ENCODE measurements around the gene GPR108. TPM values are rescaled to one million over a fixed set of nuclear protein-coding genes. Genes with fewer than 3 reads are reported as not detected.
"Not testable (repeated sequence)": the region's sequence is repeated elsewhere in the genome, so short reads cannot be mapped to it uniquely, and the experiment has no call there.

GPR108 gene
- total RNA-seq, 2 experiments from 2014 or later: 105 to 107 TPM

DNA sequence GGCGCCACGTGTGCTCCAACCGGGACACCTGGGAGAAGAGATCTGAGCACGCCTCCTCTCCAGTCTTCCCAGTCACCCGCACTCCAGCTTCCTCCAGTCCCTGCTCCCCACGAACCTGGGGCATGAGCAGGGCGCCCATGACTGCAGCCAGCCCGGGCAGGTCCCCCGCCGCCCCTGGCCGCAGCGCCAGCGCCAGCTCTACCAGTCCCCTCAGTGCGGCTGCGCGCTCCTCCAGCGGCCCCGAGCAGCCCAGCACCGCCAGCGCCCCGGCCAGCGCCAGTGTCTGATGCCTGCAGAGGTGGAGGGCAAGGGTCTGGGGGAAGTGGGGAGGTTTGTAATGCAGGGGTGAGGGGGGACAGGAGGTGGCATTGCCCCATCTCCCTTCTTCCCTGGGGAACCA, 16.8 kb upstream of the GPR108 start:
- Mint-ChIP-seq H3K9me3 (no peaks in the 10 kb centered on the region), H3K4me1 (peaks cover 20% of the 10 kb centered on the region), H3K36me3 (ENCODE audit: low read depth) (peaks cover 47% of the 10 kb centered on the region), H3K27ac (no peak overlapping the region), H3K4me3 (no peak overlapping the region), H3K27me3 (no peaks in the 10 kb centered on the region)
- DNase-seq: no peak
- ChIA-PET CTCF (interaction anchor here (1.8 to 2.2 kb wide), 2 partner anchors 16 to 109 kb away, joined by 7 to 8 read pairs; no protein-coding TSS in a partner anchor), POLR2A (no interaction called here)

DNA sequence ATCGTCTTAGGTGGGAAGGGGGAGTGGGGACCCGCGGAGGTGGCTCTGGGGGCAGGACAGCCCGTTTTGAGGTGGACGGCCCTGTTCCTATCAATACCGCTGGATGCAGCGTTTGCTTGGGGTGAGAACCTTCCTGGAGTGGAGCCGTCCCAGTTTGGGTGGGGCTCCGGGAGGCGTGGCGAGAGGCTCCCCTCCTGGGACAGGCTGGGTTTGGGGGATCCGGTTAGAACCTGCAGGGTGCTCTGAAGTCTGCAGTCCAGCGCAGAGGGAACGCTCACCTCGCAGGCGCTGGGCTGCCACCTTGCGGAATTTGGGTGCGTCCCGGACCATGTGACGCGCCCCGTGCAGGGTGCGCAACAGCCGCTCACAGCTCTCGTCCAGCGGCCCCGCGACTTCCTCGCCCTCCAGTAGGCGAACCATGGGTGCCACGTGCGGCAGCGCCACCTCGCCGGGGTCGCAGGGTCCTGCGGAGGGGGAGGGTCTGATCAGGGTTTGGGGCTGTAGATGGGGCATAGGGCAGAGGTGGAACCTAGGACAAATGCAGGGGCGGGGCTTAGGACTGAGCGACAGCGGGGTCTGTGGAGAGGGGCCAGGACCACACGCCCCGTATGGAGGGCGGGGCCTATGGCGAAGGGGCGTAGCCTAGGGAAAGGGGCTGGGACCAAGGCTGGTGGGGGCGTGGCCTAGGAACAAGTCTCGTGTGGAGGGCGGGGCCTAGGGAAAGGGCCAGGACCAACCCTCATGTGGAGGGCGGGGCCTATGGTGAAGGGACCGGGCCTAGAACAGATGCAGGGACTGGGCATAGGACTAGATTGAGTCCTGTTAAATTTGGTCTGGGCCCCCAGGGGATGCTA, 16.0 kb upstream of the GPR108 start:
- Mint-ChIP-seq H3K36me3 (ENCODE audit: low read depth) (peaks cover 45% of the 10 kb centered on the region), H3K4me1 (peaks cover 17% of the 10 kb centered on the region), H3K4me3 (peak overlapping the region; percentile 67), H3K9me3 (no peaks in the 10 kb centered on the region), H3K27ac (peak overlapping the region; percentile 80), H3K27me3 (no peaks in the 10 kb centered on the region)
- ChIA-PET CTCF (interaction anchor here (1.2 to 2.2 kb wide), 3 partner anchors 15 to 110 kb away, joined by 4 to 8 read pairs (median 7); no protein-coding TSS in a partner anchor), POLR2A (no interaction called here)
- DNase-seq: peak; percentile 83

DNA sequence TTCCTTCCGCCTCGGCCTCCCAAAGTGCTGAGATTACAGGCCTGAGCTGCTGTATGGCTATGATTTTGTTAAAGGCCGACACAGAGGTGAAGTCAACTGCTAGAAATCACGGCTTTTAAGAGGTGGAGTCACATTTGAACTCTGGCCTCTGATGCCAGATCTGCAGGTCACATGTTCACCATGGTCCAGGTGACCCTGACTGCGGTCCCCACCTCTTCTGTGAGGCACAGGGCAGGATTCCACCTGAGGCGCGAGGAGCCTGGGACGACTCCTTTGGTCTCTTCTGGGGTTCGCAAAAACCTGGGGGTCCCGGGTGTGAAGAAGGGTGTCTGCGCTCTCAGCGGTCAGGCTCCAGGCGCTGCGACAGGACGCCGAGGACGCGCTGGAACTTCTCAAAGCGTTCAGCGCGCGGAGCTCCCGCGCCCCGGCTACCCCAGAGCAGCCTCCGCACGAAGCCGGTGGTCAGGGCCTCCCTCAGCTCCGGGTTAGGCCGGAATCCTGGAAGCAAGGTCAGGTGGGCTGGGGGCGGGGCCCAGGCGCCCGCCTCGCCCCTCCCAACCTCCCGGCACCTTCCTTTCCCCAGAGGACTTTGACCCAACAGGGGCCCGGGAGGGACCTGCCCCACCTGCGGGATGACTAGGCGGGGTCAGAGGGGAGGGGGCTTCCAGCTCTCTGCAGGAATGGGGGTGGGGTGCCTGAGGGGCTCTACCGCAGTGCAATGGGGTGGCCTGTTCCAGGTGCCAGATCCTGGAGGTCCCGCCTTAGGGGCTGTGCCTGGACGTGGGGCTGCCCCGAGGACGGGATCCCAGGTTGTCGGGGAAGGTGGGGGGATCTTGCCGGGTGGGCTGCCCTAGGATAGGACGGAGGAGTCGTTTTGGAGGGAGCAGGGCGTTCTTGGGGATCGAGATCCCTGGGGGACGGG, 15.1 kb upstream of the GPR108 start:
- Mint-ChIP-seq H3K27ac (no peak overlapping the region), H3K27me3 (no peaks in the 10 kb centered on the region), H3K36me3 (ENCODE audit: low read depth) (peaks cover 48% of the 10 kb centered on the region), H3K4me1 (peaks cover 14% of the 10 kb centered on the region), H3K9me3 (no peaks in the 10 kb centered on the region), H3K4me3 (no peak overlapping the region)
- POLR2A ChIA-PET: no interaction called here
- DNase-seq: no peak
- CTCF ChIA-PET: interaction anchor here (1.2 to 2.2 kb wide), 3 partner anchors 14 to 111 kb away, joined by 4 to 8 read pairs (median 7); no protein-coding TSS in a partner anchor

DNA sequence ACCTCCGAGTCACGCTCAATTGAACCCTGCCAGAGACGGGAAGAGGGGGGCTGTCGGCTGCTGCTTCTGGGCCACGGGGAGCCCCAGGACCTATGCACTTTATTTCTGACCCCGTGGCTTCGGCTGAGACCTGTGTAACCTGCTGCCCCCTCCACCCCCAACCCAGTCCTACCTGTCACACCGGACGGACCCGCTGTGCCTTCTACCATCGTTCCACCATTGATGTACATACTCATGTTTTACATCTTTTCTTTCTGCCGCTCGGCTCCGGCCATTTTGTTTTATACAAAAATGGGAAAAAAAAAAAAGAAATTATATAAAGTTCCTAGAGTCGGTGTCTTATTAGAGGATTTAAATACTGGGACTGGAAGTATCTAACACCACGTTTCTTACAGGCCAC, 13.8 kb upstream of the GPR108 start:
- H3K9me3 Mint-ChIP-seq: no peaks in the 10 kb centered on the region

DNA sequence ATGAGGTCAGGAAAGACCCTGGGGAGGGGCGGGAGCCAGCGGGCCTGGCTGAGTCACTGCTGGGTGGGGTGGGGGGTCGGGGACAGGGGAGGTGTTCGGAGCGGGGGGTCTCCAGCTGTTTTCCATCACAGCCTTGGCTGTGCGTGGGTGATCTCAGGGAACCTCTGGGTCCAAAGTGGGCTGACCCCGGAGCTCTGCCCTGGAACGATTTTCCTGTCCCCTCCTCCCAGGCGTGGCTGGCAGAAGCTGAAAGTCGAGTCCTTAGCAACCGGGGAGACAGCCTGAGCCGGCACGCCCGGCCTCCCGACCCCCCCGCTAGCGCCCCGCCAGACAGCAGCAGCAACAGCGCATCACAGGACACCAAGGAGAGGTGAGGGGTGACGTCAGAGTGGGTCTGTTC, 12.7 kb upstream of the GPR108 start:
- ChIA-PET CTCF (interaction anchor here (0.6 kb wide), 1 partner anchor 116 kb away, joined by 3 read pairs; no protein-coding TSS in a partner anchor), POLR2A (interaction anchor here (0.9 kb wide), 1 partner anchor 9 kb away, joined by 3 read pairs; no protein-coding TSS in a partner anchor)
- peaks cover 11% of the 10 kb centered on the region for H3K4me1 Mint-ChIP-seq
- no peak overlapping the region for H3K4me3 Mint-ChIP-seq
- H3K36me3 Mint-ChIP-seq (ENCODE audit: low read depth): peaks cover 59% of the 10 kb centered on the region
- H3K27ac Mint-ChIP-seq: no peak overlapping the region
- H3K27me3 Mint-ChIP-seq: no peaks in the 10 kb centered on the region
- DNase-seq: no peak
- H3K9me3 Mint-ChIP-seq: no peaks in the 10 kb centered on the region

More for the DNA sequence above, 13.8 kb upstream of the GPR108 start:
- Mint-ChIP-seq H3K4me1 (peaks cover 11% of the 10 kb centered on the region), H3K27me3 (no peaks in the 10 kb centered on the region), H3K27ac (no peak overlapping the region), H3K4me3 (no peak overlapping the region), H3K36me3 (ENCODE audit: low read depth) (peaks cover 54% of the 10 kb centered on the region)
- no peak for DNase-seq
- ChIA-PET CTCF (interaction anchor here (0.6 kb wide), 1 partner anchor 248 kb away, joined by 4 read pairs; no protein-coding TSS in a partner anchor), POLR2A (no interaction called here)

DNA sequence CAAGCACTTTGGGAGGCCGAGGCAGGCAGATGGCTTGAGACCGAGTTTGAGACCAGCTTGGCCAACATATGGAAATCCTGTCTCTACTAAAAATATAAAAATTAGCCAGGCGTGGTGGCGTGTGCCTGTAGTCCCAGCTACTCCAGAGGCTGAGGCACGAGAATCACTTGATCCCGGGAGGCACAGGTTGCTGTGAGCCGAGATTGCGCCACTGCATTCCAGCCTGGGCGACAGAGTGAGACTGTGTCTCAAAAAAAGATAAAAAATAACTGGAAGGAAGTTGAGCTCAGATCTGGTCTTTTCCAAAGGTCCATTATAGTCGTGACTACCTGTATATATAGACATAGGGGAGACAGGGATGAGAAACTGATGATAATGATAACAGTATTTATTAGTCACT, 11.2 kb upstream of the GPR108 start:
- H3K27ac Mint-ChIP-seq, DNase-seq, H3K27me3 Mint-ChIP-seq, H3K4me1 Mint-ChIP-seq, H3K4me3 Mint-ChIP-seq, H3K9me3 Mint-ChIP-seq, CTCF ChIA-PET: not testable (repeated sequence)
- H3K36me3 Mint-ChIP-seq (ENCODE audit: low read depth): peaks cover 54% of the 10 kb centered on the region
- POLR2A ChIA-PET: interaction anchor here (1.4 kb wide), 1 partner anchor 8 kb away, joined by 3 read pairs; no protein-coding TSS in a partner anchor

DNA sequence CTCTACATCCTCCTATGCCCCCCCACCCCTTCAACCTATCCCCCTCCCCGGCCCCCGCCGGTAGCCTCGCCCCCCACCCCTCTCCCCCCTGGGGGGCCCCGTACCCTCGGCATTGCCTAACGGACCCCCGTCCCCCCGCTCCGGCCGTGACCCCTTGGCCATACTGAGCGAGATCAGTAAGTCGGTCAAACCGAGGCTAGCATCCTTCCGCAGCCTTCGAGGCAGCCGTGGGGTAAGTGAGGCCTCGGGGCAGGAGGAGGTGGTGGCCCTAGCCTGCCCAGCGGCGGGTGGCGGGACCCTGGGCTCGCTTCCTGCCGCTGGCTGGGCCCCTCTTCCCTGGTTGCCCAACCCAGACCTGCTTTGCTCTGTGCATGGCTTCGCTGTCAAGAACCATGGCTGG, 8.6 kb upstream of the GPR108 start:
- Mint-ChIP-seq H3K4me3 (no peak overlapping the region), H3K9me3 (no peaks in the 10 kb centered on the region), H3K4me1 (peaks cover 5% of the 10 kb centered on the region), H3K27ac (no peak overlapping the region), H3K36me3 (ENCODE audit: low read depth) (peaks cover 46% of the 10 kb centered on the region), H3K27me3 (no peaks in the 10 kb centered on the region)
- POLR2A ChIA-PET: no interaction called here
- no peak for DNase-seq
- CTCF ChIA-PET: no interaction called here

DNA sequence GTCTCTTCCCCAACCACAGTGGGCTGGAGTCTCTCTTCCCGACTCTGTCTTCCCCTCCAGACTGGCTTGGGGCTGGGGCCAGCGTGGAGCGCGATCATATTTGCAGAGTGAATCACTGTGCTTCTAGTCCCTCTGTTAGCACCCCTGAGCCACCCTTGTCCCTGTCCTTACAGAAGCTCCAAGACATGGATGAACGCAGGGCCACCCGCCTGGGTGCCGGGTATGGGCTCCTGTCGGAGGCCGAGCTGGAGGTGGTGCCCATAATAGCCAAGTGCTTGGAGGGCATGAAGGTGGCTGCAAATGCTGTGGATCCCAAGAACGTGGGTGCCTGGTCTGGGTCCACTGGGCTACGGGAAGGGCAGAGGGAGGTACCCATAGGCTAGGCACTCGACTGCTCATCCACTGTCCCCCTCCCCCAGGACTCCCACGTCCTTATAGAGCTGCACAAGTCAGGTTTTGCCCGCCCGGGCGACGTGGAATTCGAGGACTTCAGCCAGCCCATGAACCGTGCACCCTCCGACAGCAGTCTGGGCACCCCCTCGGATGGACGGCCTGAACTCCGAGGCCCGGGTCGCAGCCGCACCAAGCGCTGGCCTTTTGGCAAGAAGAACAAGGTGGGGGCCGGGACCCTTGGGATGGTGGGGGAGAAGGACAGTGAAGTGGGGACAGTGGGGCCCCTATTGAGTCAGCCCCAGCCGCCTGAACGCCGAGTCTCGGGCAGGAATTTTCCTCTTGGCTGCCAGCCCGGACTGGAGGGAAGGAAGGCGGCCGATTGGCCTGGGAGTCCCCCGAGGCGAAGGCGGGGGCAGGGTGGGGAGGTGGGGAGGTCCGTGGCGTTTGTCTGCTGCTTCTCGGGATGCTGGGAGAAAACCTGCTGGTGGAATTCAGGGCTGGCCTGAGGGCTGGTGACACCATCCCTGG, 7.3 kb upstream of the GPR108 start:
- ChIA-PET CTCF (no interaction called here), POLR2A (no interaction called here)
- Mint-ChIP-seq H3K4me3 (no peak overlapping the region), H3K36me3 (ENCODE audit: low read depth) (peaks cover 41% of the 10 kb centered on the region), H3K27ac (no peak overlapping the region), H3K4me1 (peaks cover 7% of the 10 kb centered on the region), H3K27me3 (no peaks in the 10 kb centered on the region), H3K9me3 (no peaks in the 10 kb centered on the region)
- DNase-seq: no peak

DNA sequence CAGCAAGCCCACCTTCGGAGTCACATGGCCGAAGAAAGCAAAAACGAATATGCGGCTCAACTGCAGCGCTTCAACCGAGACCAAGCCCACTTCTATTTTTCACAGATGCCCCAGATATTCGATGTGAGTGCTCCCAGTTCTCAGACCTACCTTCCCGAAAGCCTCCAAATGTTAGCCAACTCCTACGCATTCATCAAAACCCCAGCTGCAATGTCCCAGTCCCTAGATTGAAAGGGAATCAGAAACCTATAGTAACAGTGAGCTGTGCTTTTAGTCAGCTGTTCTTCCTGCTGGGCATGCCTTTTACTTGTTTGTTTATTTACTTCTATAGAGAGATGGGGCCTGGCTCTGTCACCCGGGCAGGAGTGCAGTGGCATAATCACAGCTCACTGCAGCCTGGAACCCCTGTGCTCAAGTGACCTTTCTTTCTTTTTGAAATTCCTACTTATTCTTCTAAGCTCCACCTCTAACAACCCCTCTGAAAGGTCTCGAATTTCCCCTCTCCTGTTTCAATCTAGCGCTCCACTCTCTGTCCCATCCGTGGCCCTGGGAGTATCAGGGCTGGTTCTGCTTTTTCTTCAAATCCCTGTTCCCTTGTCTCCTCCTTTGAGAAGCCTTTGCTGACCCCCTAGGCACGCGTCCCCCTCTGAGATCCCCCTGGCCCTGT, 6.5 kb upstream of the GPR108 start:
- POLR2A ChIA-PET: no interaction called here
- Mint-ChIP-seq H3K4me1 (peaks cover 12% of the 10 kb centered on the region), H3K36me3 (ENCODE audit: low read depth) (peaks cover 35% of the 10 kb centered on the region), H3K27me3 (no peaks in the 10 kb centered on the region), H3K27ac (no peak overlapping the region), H3K9me3 (no peaks in the 10 kb centered on the region), H3K4me3 (no peak overlapping the region)
- CTCF ChIA-PET: interaction anchor here (1.1 kb wide), 1 partner anchor 128 kb away, joined by 3 read pairs; no protein-coding TSS in a partner anchor
- DNase-seq: no peak

DNA sequence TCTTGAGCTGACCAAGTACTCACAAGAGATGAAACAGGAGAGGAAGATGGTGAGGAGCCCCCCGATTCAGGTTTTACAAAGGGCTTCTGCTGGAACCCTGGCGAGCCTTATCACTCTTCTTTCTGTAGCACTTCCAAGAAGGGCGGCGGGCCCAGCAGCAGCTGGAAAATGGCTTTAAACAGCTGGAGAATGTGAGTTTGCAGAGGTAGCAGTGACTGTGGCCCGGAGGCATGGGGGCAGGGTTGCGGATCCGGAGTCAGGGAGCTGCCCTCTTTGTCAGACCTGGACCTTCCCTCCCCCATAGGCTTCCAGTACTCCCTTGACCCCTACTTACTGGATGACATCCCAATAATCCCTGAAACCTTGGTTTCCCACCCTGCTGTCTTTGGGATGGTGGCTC, 5.7 kb upstream of the GPR108 start:
- DNase-seq: no peak
- CTCF ChIA-PET: interaction anchor here (1.1 to 1.7 kb wide), 2 partner anchors 127 to 227 kb away, joined by 3 to 4 read pairs; no protein-coding TSS in a partner anchor
- H3K9me3 Mint-ChIP-seq: no peaks in the 10 kb centered on the region
- no peak overlapping the region for H3K27ac Mint-ChIP-seq
- POLR2A ChIA-PET: no interaction called here
- H3K36me3 Mint-ChIP-seq (ENCODE audit: low read depth): peaks cover 29% of the 10 kb centered on the region
- H3K4me1 Mint-ChIP-seq: peaks cover 20% of the 10 kb centered on the region
- H3K27me3 Mint-ChIP-seq: no peaks in the 10 kb centered on the region
- no peak overlapping the region for H3K4me3 Mint-ChIP-seq

DNA sequence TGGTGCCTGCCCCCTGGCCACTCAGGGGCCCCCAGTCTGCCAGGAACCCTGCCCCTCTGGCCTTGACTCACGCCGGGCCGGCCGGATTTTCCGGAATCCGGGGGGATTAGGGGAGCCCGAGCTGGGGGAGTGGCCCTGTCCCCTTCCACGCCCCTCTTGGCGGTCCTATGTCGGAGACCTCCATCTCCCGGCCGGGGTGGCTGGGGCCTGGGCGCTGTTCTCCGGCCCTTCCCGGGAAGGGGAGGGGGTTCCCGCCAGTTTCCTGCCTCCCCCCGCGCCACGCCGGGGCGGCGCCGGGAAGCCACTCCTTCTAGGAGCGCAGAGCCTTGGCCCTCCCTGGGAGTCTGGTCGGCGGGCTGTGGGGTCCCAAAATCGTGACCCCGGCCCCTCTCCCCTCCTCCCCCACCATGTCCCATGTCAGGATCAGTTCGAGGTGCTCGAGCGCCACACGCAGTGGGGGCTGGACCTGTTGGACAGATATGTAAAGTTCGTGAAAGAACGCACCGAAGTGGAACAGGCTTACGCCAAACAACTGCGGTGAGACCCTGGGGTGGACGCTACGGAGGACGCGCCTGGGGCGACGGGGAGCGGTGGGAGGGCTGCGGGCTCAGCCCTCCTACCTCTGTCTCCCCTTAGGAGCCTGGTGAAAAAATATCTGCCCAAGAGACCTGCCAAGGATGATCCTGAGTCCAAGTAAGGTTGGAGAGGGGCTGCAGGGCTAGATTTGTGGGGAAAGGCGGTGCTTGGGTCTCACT, 3.4 kb upstream of the GPR108 start:
- ChIA-PET CTCF (no interaction called here), POLR2A (interaction anchor here (0.8 kb wide), 1 partner anchor 9 kb away, joined by 3 read pairs; no protein-coding TSS in a partner anchor)
- DNase-seq: peak; percentile 34
- H3K27me3 Mint-ChIP-seq: no peaks in the 10 kb centered on the region
- peaks cover 32% of the 10 kb centered on the region for H3K4me1 Mint-ChIP-seq
- H3K36me3 Mint-ChIP-seq (ENCODE audit: low read depth): peaks cover 22% of the 10 kb centered on the region
- no peaks in the 10 kb centered on the region for H3K9me3 Mint-ChIP-seq
- peak overlapping the region; percentile 82 for H3K4me3 Mint-ChIP-seq
- H3K27ac Mint-ChIP-seq: no peak overlapping the region

All from activated CD4-positive, alpha-beta memory T cell treated with anti-CD3 and anti-CD28 coated beads, Interleukin-2, amount 10 ng/mL, durations not matched to agents 7 days and 5 days (primary cell).